Inferior parietal cortex (tissue), 1 donor: Measurements from ENCODE around the gene NAGPA.
A peak's percentile ranks its signal among the peaks of the same experiment; 100 is the strongest.
"Not testable (repeated sequence)": the region's sequence is repeated elsewhere in the genome, so short reads cannot be mapped to it uniquely, and the experiment has no call there.

Experiments used
- DNase-seq: peaks from one replicate; pipeline ENCODE4 v3.0.0-alpha.2; 2016; ENCODE audit errors: extremely low spot score

Gene NAGPA

GRCh38 chr16:5033256-5034166, at the start of gene NAGPA:
NAGPA (minus strand) TSS chr16:5033935; CDS start chr16:5033914, 21 bp downstream.
- DNase-seq: peak; percentile 89

- not testable (repeated sequence) for DNase-seq
Observed at GRCh38 chr16:5080996-5081395, 47.3 kb upstream of the NAGPA start.

GRCh38 chr16:5080461-5080860, 46.7 kb upstream of the NAGPA start:
- DNase-seq: not testable (repeated sequence)

GRCh38 chr16:5078626-5079025, 44.9 kb upstream of the NAGPA start:
- no peak for DNase-seq

- no peak for DNase-seq
Observed at GRCh38 chr16:5077304-5077703, 43.6 kb upstream of the NAGPA start.

GRCh38 chr16:5075637-5076036, 41.9 kb upstream of the NAGPA start:
- DNase-seq: no peak

GRCh38 chr16:5073771-5074170, 40.0 kb upstream of the NAGPA start:
- not testable (repeated sequence) for DNase-seq

GRCh38 chr16:5073279-5073629, 39.5 kb upstream of the NAGPA start:
- no peak for DNase-seq

- DNase-seq: no peak
Observed at GRCh38 chr16:5072334-5073278, 38.9 kb upstream of the NAGPA start.

GRCh38 chr16:5071681-5072333, 38.1 kb upstream of the NAGPA start, which contains the start of gene ALG1:
ALG1 (plus strand) TSS chr16:5071843; CDS start chr16:5071850, 7 bp downstream.
- DNase-seq: peak; percentile 92

- DNase-seq: no peak
Observed at GRCh38 chr16:5071341-5071680, 37.6 kb upstream of the NAGPA start.

GRCh38 chr16:5070431-5071186, 36.9 kb upstream of the NAGPA start:
- no peak for DNase-seq

- no peak for DNase-seq
Observed at GRCh38 chr16:5069854-5070253, 36.1 kb upstream of the NAGPA start.

- no peak for DNase-seq
Observed at GRCh38 chr16:5069048-5069447, 35.3 kb upstream of the NAGPA start.

- DNase-seq: no peak
Observed at GRCh38 chr16:5066511-5066910, 32.8 kb upstream of the NAGPA start.

GRCh38 chr16:5065813-5066212, 32.1 kb upstream of the NAGPA start, which contains the start of gene C16orf89:
C16orf89 (minus strand) TSS chr16:5065956; CDS start chr16:5065908, 48 bp downstream.
- DNase-seq: peak; percentile 13

- no peak for DNase-seq
Observed at GRCh38 chr16:5065326-5065725, 31.6 kb upstream of the NAGPA start.

- no peak for DNase-seq
Observed at GRCh38 chr16:5064915-5065314, 31.2 kb upstream of the NAGPA start.

- DNase-seq: no peak
Observed at GRCh38 chr16:5062790-5063765, 29.3 kb upstream of the NAGPA start.

- no peak for DNase-seq
Observed at GRCh38 chr16:5062051-5062450, 28.3 kb upstream of the NAGPA start.
